KOPT-K1 (cell line): ENCODE measurements around the gene TGFBR2.

ENCODE experiments used
- H3K27ac ChIP-seq: fragments of 200-600 bp; sonication (generic); 2 replicates; pipeline ENCODE4 v1.5.1; 2016; ENCODE audit warnings: antibody characterized with exemption, mild to moderate bottlenecking, low read depth, low read length; ENCODE audit not compliant: poor library complexity, severe bottlenecking
- H3K36me3 ChIP-seq: fragments of 200-600 bp; sonication (generic); 2 replicates; pipeline ENCODE4 v1.5.1; 2017; ENCODE audit warnings: antibody characterized with exemption, mild to moderate bottlenecking, low read length, moderate library complexity; ENCODE audit not compliant: insufficient read depth
- H3K9me3 ChIP-seq: fragments of 200-600 bp; sonication (generic); 2 replicates; pipeline ENCODE4 v1.5.1; 2017; ENCODE audit warnings: antibody characterized with exemption, low read length, mild to moderate bottlenecking; ENCODE audit not compliant: insufficient read depth, poor library complexity, severe bottlenecking

The TGFBR2 gene

DNA sequence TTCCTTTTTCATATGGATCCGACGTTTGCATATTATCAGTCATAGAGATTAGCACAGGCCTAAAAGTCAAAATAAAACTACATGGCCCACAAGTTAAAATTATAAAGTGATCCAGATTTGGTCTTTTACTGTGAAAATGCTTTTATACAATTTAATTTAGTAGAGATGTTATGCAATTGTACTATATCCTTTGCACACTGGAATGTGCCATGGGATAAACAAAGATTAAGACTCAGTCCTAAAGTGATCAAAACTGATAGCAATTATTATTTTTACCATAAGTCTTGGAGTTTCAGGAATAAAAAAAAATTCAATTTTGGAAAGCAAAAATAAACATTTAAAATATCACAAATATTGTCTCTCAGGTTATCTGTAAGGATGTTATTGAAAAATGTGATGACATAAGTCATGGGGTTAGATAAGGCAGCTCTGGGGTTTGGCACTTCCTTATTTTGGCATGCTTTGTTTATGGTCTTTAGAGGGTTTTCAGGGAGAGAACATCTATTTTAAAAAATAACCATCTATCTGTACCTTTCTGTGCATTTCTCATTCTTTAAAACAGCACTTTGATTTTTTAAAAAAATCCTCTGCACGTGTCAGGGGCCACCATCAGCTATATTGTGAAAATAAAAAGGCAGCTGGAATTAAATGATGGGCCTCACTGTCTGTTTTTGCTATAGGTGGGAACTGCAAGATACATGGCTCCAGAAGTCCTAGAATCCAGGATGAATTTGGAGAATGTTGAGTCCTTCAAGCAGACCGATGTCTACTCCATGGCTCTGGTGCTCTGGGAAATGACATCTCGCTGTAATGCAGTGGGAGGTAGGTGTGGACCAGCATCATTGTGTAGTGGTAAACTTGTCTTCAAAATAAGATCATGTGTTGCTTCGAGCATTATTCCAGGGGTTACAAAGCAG, 67.3 kb downstream of the TGFBR2 start:
- Histone ChIP-seq H3K36me3 (peaks cover 86% of the 10 kb centered on the region), H3K9me3 (no peaks in the 10 kb centered on the region), H3K27ac (no peak overlapping the region)

DNA sequence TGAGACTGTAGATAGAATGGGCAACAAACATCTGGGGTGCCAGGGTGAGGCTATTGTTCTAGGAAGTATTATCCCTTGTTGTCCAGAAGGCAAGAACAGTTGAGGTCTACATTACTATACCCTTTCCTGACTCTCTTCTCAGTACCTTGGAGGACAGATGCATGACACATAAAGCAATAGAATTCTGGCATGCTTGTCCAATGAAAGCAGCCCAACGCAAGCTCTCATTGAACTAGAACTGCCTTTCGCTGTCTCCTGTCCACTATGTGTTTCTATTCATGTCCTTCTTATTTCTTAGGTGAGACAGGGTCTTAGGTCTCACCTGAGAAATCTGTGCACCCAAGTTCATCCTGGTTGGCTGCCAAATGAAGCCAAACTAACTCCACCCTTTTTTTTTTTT, 68.6 kb downstream of the TGFBR2 start:
- H3K36me3 ChIP-seq: peaks cover 95% of the 10 kb centered on the region
- no peaks in the 10 kb centered on the region for H3K9me3 ChIP-seq
- H3K27ac ChIP-seq: no peak overlapping the region

DNA sequence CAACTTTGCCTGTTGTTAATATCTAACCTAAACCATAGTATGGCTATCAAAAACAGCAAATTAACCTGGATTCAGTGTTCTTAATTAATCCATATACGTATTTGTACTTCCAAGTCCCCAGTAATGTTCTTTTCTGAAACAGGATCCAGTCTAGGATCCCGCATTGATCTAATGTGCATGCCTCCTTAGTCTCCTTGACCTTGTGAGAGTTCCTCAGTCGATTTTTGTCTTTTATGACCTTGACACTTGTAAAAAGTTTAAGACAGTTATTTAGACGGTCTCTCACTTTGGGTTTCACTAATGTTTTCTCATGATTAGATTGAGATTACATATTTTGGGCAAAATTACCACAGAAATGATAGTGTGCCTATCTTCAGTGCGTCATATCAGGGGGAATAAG, 69.4 kb downstream of the TGFBR2 start:
- Histone ChIP-seq H3K36me3 (peaks cover 88% of the 10 kb centered on the region), H3K27ac (no peak overlapping the region), H3K9me3 (no peaks in the 10 kb centered on the region)

DNA sequence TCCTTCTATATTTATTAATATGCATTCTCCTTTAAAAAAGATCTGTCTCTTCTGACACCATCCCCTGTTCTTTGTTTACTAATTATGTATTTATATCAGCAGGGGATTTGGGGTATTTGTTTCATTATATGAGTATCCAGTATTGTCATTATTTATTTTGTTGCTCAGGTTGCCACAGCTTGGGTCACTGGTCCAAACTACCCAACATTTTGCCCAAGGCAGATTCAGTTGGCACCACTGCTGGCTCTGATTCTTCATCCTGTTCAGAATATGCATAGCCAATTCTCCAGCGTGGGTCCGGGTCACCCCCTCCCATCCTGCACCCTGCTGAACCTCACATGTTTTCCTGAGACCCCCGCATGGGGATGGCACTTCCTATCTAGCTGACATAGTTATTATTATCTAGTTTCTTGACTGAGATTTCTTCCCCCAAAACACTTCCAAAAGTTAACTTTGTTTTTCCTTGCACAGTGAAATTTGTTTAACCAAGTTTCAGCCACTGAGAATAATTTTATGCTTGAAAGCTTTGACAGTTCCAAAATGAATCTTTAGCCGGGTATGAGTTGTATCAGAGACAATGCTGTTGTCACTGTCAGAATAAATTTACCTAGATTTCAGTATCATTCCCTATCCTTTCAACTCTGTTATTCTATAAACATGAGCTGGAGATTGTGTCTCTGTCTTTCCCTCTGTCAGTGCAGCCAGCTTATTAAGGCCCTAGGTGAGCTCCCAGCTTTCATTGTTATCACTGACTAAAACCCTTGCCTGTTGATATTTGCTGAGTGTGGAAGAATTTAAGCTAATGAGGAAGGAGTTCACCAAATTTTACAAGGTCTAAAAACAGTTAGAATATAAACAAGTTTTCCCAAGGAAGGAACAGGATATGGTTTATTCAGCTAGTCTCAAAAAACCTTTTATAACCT, 70.3 kb downstream of the TGFBR2 start:
- H3K9me3 ChIP-seq: no peaks in the 10 kb centered on the region
- peaks cover 78% of the 10 kb centered on the region for H3K36me3 ChIP-seq
- no peak overlapping the region for H3K27ac ChIP-seq

DNA sequence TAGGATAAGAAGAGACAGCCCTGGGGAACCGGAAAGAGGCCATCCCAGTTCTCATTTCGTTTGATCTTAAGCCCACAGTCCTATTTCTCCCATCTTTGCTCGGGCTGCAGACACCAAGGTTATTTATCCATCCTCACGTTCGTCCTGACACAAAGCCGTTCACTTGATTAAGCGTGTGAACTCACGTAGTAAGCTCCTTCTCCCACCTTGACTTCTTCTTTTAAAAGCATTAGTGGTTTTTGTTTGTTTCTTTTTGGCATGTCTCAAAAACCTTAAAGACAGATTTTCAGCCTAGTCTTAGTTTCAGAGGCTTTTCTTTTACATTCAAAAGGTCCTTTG, 70.9 kb downstream of the TGFBR2 start:
- H3K27ac ChIP-seq: no peak overlapping the region
- peaks cover 72% of the 10 kb centered on the region for H3K36me3 ChIP-seq
- H3K9me3 ChIP-seq: no peaks in the 10 kb centered on the region

DNA sequence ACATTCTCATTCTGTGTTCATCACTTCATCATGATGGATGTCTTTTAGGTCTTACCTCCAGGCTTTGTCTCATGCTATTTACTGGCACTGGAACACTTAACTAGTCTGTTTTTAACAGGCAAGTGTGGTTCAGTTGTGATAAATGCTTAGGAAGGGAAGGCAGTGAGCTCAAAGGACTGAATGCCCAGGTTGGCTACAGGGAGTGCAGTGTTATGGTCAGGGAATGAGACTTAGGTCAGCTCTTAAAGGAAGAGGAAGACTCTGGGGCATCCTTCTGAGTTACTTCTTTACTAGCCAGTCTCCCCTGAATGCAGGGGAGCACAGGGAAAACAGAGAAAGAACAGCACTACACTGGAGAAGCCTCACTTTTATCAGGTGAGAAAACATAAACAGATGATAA, 72.6 kb downstream of the TGFBR2 start:
- Histone ChIP-seq H3K27ac (no peak overlapping the region), H3K36me3 (peaks cover 57% of the 10 kb centered on the region), H3K9me3 (no peaks in the 10 kb centered on the region)

DNA sequence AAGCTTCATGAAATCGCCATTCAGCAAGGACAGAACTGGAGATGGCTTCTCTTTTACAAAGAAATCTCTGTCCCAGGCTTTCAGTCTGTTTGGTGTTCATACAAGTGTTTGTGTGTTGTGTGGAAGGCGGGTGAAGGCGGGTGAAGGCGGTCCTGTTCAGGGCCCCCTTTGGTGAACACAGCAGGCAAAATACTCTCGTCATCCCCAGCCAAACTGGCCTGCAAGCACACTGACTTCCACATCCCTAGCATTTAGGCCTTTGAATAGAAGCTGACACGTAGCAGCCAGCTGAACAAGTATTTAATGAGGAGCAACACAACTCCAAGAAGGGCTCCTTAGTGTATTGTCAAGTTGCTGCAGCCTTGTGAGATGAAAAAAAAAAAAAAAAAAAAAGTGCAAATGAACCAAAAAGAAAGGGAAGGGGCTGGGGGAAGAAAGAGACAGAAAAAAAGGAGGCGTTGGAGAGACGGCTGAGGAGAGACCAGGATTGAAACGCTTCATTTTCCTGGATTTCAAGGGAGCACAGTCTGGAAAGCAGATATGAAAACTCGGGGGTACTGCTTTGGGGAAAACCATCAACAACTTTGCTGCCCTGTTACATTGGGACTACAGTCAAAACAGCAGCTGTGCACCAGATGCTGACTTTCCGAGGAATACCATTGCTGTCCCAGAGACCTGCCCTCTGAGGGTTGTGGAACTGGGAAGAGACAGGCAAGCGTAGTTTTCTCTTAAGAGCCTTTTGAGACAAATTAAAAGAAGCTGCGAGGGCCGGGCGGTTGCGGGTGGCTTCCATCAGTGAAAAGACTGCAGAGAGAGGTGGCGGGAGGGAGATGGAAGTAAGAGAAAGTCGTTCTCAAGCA, 74.6 kb downstream of the TGFBR2 start:
- Histone ChIP-seq H3K27ac (no peak overlapping the region), H3K36me3 (peaks cover 44% of the 10 kb centered on the region)

DNA sequence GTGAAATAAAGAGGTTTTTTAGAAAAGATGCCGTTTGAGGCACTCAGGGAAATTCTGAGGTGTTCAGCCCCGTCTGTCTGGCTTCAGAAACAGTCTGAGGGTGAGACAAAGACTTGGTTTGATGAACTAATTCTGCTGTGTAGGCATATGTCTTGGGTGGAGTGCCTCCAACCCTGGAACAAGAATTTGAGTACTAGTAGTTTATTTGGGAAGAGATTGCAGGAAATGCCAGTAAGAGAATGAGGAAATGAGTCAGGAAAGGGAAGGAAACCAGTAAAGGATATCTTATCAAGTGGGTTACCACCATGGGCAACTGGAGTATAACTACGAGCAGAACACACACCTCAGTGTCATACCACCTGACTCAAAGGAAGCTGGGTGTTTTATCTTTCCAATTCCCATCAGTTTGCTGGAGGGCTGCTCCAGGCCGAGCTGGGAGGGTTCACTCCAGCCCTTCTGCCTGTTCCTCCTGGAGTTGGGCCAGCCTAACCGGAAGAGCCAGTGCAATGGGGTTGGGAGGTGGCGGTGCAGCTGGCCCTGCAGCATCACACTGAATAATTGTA, 75.3 kb downstream of the TGFBR2 start:
- peaks cover 37% of the 10 kb centered on the region for H3K36me3 ChIP-seq
- no peaks in the 10 kb centered on the region for H3K9me3 ChIP-seq
- H3K27ac ChIP-seq: no peak overlapping the region

More for the DNA sequence above, 74.6 kb downstream of the TGFBR2 start:
- H3K9me3 ChIP-seq: no peaks in the 10 kb centered on the region

DNA sequence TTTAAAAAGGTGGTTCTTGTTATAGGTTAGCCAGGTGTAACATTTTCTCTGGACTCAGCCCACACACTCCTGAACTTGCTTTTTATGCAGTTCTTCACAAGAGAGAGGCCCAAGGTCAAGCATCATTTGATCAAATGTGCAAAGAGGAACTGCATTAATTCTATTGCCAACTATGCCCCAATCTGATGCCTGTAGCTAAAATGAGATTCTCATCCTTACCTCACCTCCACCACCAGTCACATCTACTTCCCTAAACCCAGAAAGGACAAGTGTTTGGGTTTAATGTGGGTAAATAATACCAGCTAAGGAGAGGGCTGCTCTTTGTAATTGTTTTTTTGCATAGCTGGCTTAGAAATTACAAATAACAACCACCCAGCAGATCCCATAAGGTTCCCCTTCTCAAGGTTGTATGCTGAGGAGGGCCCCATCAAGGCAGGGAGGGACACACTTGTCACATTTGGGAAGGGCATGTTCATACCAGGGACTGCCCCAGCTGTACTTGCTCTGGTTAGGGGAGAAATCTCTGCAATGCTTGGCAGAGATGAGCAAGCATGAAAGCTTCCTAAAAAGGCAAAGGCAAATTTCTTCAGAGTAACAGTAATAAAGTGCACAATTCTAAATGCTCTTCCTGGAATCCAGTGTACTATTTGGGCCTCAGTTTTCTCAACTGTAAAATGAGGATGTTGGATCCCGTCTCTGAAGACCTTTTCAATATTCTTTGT, 76.2 kb downstream of the TGFBR2 start:
- H3K27ac ChIP-seq: no peak overlapping the region
- H3K9me3 ChIP-seq: no peaks in the 10 kb centered on the region
- H3K36me3 ChIP-seq: peaks cover 28% of the 10 kb centered on the region

DNA sequence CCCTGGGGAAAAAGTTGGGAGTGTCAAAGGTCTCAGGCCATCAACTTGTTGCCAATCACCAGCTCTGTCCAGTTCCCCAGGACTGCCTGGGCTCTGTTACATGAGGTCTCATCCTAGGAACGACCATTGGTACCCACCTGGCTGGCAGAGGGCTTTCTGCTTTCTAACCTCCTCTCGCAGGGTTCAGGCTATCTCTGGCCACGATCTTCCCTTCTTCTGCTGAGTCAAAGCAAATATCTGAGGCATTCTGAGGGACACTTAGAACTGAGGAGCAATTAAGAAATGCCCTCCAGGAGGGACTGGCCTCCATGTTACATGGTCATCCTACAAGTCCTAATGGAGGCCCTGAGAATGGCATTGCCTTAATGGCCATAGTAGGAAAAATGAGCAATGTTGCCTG, 77.4 kb downstream of the TGFBR2 start:
- Histone ChIP-seq H3K36me3 (peaks cover 24% of the 10 kb centered on the region), H3K27ac (no peak overlapping the region), H3K9me3 (no peaks in the 10 kb centered on the region)

DNA sequence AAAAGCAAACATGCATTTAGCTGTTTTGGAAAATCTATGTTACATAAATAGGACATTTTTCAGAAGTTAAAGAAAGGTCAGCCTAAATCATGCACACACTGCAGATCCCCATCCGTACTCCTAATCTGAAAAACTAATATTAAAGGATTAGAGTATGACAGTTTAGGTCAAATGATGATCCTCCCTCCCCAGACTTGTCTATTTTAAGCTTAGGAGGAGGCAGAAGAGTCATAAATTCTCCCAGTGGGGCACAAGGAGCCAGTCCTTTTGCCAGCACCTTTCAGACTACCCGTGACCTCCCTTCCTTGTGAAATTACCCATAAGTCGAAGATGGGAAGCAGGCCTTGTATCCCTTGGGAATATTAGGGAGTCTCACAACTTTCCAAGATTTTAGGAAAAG, 78.0 kb downstream of the TGFBR2 start:
- Histone ChIP-seq H3K9me3 (no peaks in the 10 kb centered on the region), H3K36me3 (peaks cover 24% of the 10 kb centered on the region), H3K27ac (no peak overlapping the region)

DNA sequence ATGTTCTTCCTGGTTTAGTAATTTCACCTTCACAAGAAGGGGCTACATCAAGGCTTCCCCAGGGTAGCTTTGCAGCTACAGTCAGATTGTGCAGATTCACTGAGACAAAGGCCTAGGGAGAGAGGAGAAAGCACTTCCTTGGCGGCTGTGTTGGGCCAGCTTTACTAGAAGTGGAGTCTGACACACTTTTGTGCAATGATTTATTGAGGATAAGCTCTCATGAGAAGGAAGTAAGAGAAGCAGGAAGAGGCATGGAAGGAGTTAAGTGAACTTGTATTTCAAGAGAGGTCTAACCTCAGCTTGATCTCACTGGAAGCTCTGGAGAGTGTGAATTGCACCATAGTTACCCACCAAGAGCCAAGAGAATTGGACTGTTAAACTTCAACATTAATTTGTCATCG, 78.9 kb downstream of the TGFBR2 start:
- Histone ChIP-seq H3K27ac (no peak overlapping the region), H3K9me3 (no peaks in the 10 kb centered on the region), H3K36me3 (peaks cover 30% of the 10 kb centered on the region)

DNA sequence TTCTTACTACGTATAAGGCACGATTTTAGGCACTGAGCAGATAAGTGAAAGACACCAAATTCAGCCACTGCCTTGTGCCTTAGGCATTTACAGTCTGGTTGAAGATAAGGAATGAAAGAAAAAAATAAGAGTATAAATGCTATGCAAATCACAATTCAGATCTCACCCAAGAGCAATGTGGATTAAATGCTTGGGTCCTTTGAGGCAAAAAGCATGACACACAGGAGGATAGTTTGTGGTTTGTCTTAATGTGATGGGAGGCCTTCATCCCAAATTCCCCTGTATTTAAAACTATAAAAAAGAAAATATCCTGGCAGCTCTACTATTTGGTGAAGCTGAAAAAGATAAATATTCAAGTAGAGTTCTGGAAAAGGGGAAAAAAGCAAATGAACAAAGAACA, 79.8 kb downstream of the TGFBR2 start:
- Histone ChIP-seq H3K27ac (no peak overlapping the region), H3K36me3 (peaks cover 39% of the 10 kb centered on the region), H3K9me3 (no peaks in the 10 kb centered on the region)

DNA sequence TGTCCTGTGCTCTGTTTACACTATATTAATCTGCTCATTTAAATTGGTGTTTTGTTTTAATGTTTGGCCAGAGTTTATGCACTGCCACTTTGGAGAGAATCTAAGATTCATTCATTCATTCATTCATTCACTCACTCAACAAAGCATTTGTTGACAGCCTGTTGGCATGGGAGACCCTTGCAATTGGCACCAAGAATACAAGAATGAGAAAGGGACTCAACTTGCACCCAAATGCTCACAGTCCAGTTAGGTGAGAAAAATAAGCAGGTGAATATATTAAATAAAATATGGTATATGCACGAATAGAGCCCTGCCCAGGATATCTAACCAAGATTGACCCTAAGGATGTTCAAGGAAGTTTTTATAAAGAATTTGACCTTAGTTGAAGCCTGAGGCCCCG, 80.4 kb downstream of the TGFBR2 start:
- Histone ChIP-seq H3K9me3 (no peaks in the 10 kb centered on the region), H3K36me3 (peaks cover 44% of the 10 kb centered on the region), H3K27ac (no peak overlapping the region)
